Measurements from ENCODE around the gene STOM. TPM values are rescaled to one million over a fixed set of nuclear protein-coding genes. Genes with fewer than 3 reads are reported as not detected.
"Not testable (repeated sequence)": the region's sequence is repeated elsewhere in the genome, so short reads cannot be mapped to it uniquely, and the experiment has no call there.

The STOM gene
- total RNA-seq, 2 donors from 2014 or later: 26.6 to 35.6 TPM

DNA sequence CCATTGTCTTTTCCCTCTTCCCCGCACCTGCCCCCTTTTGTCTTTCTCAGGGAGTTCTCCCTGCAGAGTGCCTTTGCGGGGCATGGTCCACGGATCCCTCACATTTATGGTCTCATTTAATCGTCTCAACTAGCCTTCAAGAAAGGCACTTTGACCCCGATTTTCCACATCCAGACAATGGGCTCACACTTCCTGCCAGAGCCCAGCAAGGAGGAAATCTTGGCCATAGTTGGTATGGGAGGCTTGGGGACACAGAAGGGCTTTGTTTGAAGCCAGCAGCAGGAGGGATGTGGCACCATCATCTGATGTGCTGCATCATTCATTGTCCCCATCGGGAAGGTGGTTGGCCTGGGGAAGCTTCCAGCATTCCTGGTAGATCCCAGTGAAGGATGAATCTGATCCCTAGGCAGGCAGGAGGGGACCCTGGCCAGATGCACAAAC, 77.2 kb downstream of the STOM start:
- 78 to 80% methylated on average over 5 to 6 of the region's 6 CpGs for WGBS, 2 experiments (ENCODE audit: insufficient coverage in 1 of 2, insufficient read length in 1 of 2)
- no peaks in the 10 kb centered on the region for H3K9me3 ChIP-seq (ENCODE audit: control insufficient read depth, low read length)
- H3K36me3 ChIP-seq (ENCODE audit: control insufficient read depth, insufficient read depth, low read length): no peaks in the 10 kb centered on the region
- H3K36me3 Mint-ChIP-seq (ENCODE audit: low read depth): no peaks in the 10 kb centered on the region
- H3K27me3 Mint-ChIP-seq (ENCODE audit: insufficient read depth): no peaks in the 10 kb centered on the region
- DNase-seq: no peak
- no peaks in the 10 kb centered on the region for H3K9me3 Mint-ChIP-seq
- H3K4me3 Mint-ChIP-seq: no peak overlapping the region
- H3K4me3 ChIP-seq (ENCODE audit: low read length): no peak overlapping the region
- TF ChIP-seq, protein P1, sequence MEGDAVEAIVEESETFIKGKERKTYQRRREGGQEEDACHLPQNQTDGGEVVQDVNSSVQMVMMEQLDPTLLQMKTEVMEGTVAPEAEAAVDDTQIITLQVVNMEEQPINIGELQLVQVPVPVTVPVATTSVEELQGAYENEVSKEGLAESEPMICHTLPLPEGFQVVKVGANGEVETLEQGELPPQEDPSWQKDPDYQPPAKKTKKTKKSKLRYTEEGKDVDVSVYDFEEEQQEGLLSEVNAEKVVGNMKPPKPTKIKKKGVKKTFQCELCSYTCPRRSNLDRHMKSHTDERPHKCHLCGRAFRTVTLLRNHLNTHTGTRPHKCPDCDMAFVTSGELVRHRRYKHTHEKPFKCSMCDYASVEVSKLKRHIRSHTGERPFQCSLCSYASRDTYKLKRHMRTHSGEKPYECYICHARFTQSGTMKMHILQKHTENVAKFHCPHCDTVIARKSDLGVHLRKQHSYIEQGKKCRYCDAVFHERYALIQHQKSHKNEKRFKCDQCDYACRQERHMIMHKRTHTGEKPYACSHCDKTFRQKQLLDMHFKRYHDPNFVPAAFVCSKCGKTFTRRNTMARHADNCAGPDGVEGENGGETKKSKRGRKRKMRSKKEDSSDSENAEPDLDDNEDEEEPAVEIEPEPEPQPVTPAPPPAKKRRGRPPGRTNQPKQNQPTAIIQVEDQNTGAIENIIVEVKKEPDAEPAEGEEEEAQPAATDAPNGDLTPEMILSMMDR (conservative IDR thresholded peaks at IDR 0.05): peak; percentile 3
- no peak overlapping the region for H3K9ac ChIP-seq (ENCODE audit: extremely low read depth, low read length, poor library complexity, severe bottlenecking)
- no peaks in the 10 kb centered on the region for H3K27me3 ChIP-seq (ENCODE audit: control insufficient read depth, insufficient read depth, low read length, poor library complexity, severe bottlenecking)
- H3K4me1 Mint-ChIP-seq: peaks cover 29% of the 10 kb centered on the region
- H3K27ac ChIP-seq (ENCODE audit: low read depth, low read length): no peak overlapping the region
- H3K4me1 ChIP-seq (ENCODE audit: control insufficient read depth, insufficient read depth, low read length): peaks cover 19% of the 10 kb centered on the region
- no peak overlapping the region for H3K27ac Mint-ChIP-seq

DNA sequence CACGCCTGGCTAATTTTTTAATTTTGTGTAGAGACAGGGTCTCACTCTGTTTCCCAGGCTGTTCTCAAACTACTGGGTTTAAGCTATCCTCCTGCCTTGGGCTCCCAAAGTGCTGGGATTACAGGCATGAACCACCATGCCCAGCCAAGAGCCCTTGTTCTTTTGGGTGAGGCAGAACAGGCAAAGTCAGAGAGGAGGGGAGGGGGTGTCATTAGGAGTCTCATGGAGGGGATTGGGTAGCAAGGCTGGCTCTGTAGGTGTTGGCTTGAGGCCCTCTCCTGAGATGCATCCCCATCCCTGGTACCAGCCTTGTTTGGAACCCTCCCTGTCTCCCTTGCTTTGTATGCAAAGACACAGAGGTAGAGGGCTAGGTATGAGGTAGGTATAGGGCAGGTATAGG, 78.0 kb downstream of the STOM start:
- DNase-seq: peak; percentile 30
- no peaks in the 10 kb centered on the region for H3K9me3 Mint-ChIP-seq
- H3K27me3 Mint-ChIP-seq (ENCODE audit: insufficient read depth): no peaks in the 10 kb centered on the region
- Histone ChIP-seq H3K4me1 (ENCODE audit: control insufficient read depth, insufficient read depth, low read length) (peaks cover 21% of the 10 kb centered on the region), H3K27me3 (ENCODE audit: control insufficient read depth, insufficient read depth, low read length, poor library complexity, severe bottlenecking) (no peaks in the 10 kb centered on the region), H3K27ac (ENCODE audit: low read depth, low read length) (no peak overlapping the region), H3K9me3 (ENCODE audit: control insufficient read depth, low read length) (no peaks in the 10 kb centered on the region), H3K4me3 (ENCODE audit: low read length) (no peak overlapping the region), H3K9ac (ENCODE audit: extremely low read depth, low read length, poor library complexity, severe bottlenecking) (no peak overlapping the region), H3K36me3 (ENCODE audit: control insufficient read depth, insufficient read depth, low read length) (no peaks in the 10 kb centered on the region)
- TF ChIP-seq, protein P1 (conservative IDR thresholded peaks at IDR 0.05): no peak
- 86% methylated on average over 1 of the region's 1 CpG; no CpG with 5 or more reads in 1 of the 2 experiments for WGBS, 2 experiments (ENCODE audit: insufficient coverage in 1 of 2, insufficient read length in 1 of 2)
- no peak overlapping the region for H3K27ac Mint-ChIP-seq
- no peak overlapping the region for H3K4me3 Mint-ChIP-seq
- H3K4me1 Mint-ChIP-seq: peaks cover 31% of the 10 kb centered on the region
- no peaks in the 10 kb centered on the region for H3K36me3 Mint-ChIP-seq (ENCODE audit: low read depth)

DNA sequence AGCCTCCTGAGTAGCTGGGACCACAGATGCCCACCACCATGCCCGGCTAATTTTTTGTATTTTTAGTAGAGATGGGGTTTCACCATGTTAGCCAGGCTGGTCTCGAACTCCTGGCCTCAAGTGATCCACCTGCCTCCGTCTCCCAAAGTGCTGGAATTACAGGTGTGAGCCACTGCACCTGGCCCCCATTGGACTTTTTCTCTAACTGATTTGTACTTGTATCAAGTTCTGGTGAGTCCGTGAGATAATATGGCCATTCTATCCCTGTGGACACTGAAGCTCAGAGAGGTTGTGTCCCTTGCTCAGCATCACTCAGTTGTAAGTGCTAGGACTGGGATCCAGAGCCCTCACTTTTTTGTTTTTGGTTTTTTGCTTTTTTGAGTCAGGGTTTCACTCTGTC, 78.5 kb downstream of the STOM start:
- H3K9me3 Mint-ChIP-seq; H3K27ac ChIP-seq (ENCODE audit: low read depth, low read length); H3K9me3 ChIP-seq (ENCODE audit: control insufficient read depth, low read length); H3K9ac ChIP-seq (ENCODE audit: extremely low read depth, low read length, poor library complexity, severe bottlenecking); H3K27me3 Mint-ChIP-seq (ENCODE audit: insufficient read depth); H3K4me3 Mint-ChIP-seq; H3K27ac Mint-ChIP-seq; H3K36me3 ChIP-seq (ENCODE audit: control insufficient read depth, insufficient read depth, low read length); H3K36me3 Mint-ChIP-seq (ENCODE audit: low read depth); H3K4me3 ChIP-seq (ENCODE audit: low read length); H3K27me3 ChIP-seq (ENCODE audit: control insufficient read depth, insufficient read depth, low read length, poor library complexity, severe bottlenecking): not testable (repeated sequence)
- H3K4me1 ChIP-seq (ENCODE audit: control insufficient read depth, insufficient read depth, low read length): peaks cover 22% of the 10 kb centered on the region
- peak; percentile 18 for DNase-seq
- peaks cover 34% of the 10 kb centered on the region for H3K4me1 Mint-ChIP-seq
- 91 to 93% methylated on average over 3 to 4 of the region's 4 CpGs for WGBS, 2 experiments (ENCODE audit: insufficient coverage in 1 of 2, insufficient read length in 1 of 2)

DNA sequence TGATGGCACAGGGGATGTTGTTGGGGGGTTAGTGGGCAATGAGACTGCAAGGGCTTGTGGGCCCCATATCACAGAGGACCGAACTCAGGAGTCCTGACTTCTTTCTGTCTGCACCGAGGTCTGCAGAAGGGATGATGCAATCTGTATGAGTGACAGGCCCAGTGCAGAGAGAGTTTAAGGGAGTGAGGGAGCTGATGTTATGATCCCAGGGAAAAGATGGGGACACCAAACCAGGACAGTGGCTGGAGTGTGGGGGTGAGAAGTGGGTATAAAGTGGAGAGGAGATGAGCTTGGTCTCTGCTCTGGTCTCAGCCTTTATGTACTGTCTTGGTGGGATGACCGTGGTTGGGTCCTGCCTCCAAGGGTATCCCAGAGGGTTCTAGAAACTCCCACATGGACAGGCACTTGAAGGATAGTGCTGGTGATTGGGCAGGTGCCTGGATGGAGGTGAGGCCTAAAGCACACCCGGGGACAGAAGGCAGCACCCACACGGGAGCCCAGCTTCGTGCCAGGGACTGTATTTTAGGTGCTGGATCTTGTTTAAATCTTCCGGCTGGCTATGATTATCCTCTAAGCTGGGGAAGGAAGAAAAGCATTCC, 80.2 kb downstream of the STOM start:
- TF ChIP-seq, protein P1 (conservative IDR thresholded peaks at IDR 0.05): no peak
- no peaks in the 10 kb centered on the region for H3K36me3 Mint-ChIP-seq (ENCODE audit: low read depth)
- H3K4me1 Mint-ChIP-seq: peaks cover 40% of the 10 kb centered on the region
- Histone ChIP-seq H3K27ac (ENCODE audit: low read depth, low read length) (peak overlapping the region; percentile 82), H3K27me3 (ENCODE audit: control insufficient read depth, insufficient read depth, low read length, poor library complexity, severe bottlenecking) (no peaks in the 10 kb centered on the region), H3K36me3 (ENCODE audit: control insufficient read depth, insufficient read depth, low read length) (no peaks in the 10 kb centered on the region), H3K4me3 (ENCODE audit: low read length) (no peak overlapping the region), H3K9me3 (ENCODE audit: control insufficient read depth, low read length) (no peaks in the 10 kb centered on the region), H3K4me1 (ENCODE audit: control insufficient read depth, insufficient read depth, low read length) (peaks cover 22% of the 10 kb centered on the region), H3K9ac (ENCODE audit: extremely low read depth, low read length, poor library complexity, severe bottlenecking) (peak overlapping the region; percentile 24)
- DNase-seq: no peak
- 89 to 91% methylated on average over 4 to 7 of the region's 7 CpGs for WGBS, 2 experiments (ENCODE audit: insufficient coverage in 1 of 2, insufficient read length in 1 of 2)
- peak overlapping the region; percentile 76 for H3K27ac Mint-ChIP-seq
- H3K9me3 Mint-ChIP-seq: no peaks in the 10 kb centered on the region
- no peak overlapping the region for H3K4me3 Mint-ChIP-seq
- H3K27me3 Mint-ChIP-seq (ENCODE audit: insufficient read depth): peaks cover 4% of the 10 kb centered on the region

Data from endodermal cell (in vitro differentiated cells).